Lung (tissue), 12 donors: Measurements from ENCODE around the gene DNMT3A. TPM values are rescaled to one million over a fixed set of nuclear protein-coding genes. Genes with fewer than 3 reads are reported as not detected.

ENCODE experiments used
- ATAC-seq: fragments of 200-7000 bp; cut with Tn5 transposase; one replicate; pipeline ENCODE4 v1.9.1; 2020; ENCODE audit warnings: moderate number of reproducible peaks; ENCODE audit not compliant: insufficient read depth, low FRiP score
- DNase-seq, 3 donors: peaks; one replicate each; pipeline ENCODE4 v3.0.0-alpha.2; 2013 to 2017
- H3K27ac ChIP-seq, 2 donors: one replicate each; pipeline ENCODE4 v1.5.1; 2013; ENCODE audit warnings: mild to moderate bottlenecking in 2 of 2, moderate library complexity in 2 of 2, control low read depth in 1 of 2, inconsistent platforms in 1 of 2, low read depth in 1 of 2, low read length in 1 of 2
- H3K27me3 ChIP-seq, 3 donors: one replicate each; pipeline ENCODE4 v1.5.1; 2013; ENCODE audit warnings: low read length in 2 of 3; ENCODE audit not compliant: control insufficient read depth in 3 of 3, insufficient read depth in 3 of 3
- H3K36me3 ChIP-seq, 4 donors: one replicate each; pipeline ENCODE4 v1.5.1; 2013; ENCODE audit warnings: low read length in 4 of 4, mild to moderate bottlenecking in 1 of 4, moderate library complexity in 1 of 4; ENCODE audit not compliant: control insufficient read depth in 4 of 4, insufficient read depth in 4 of 4
- H3K4me1 ChIP-seq, 5 donors: one replicate each; pipeline ENCODE4 v1.5.1; 2013; ENCODE audit warnings: low read length in 5 of 5, mild to moderate bottlenecking in 2 of 5, moderate library complexity in 1 of 5; ENCODE audit not compliant: control insufficient read depth in 5 of 5, insufficient read depth in 5 of 5
- H3K4me3 ChIP-seq: one replicate; pipeline ENCODE4 v1.5.1; 2013; ENCODE audit warnings: mild to moderate bottlenecking, control low read depth, moderate library complexity
- H3K9ac ChIP-seq, 2 donors: one replicate each; pipeline ENCODE4 v1.5.1; 2013; ENCODE audit warnings: low read length in 2 of 2, control low read depth in 1 of 2; ENCODE audit not compliant: insufficient read depth in 1 of 2
- H3K9me3 ChIP-seq, 4 donors: one replicate each; pipeline ENCODE4 v1.5.1; 2013; ENCODE audit warnings: low read length in 3 of 4, mild to moderate bottlenecking in 1 of 4, moderate library complexity in 1 of 4; ENCODE audit not compliant: control insufficient read depth in 4 of 4, insufficient read depth in 3 of 4
- CTCF ChIP-seq: IDR thresholded peaks from 2 replicates; pipeline ENCODE4 v1.5.1; 2012; ENCODE audit warnings: mild to moderate bottlenecking; ENCODE audit errors: control extremely low read depth, extremely low read depth
- WGBS, 2 donors: extraction: QIAGEN DNeasy Blood & Tissue Kit; methylation state at CpG; one replicate each; pipeline ENCODE4 v1.1.7; 2013; 5-methylcytosine and 5-hydroxymethylcytosine counted together
- polyA plus RNA-seq, 2 donors: library from polyadenylated mRNA; stranded (reverse); fragments of 200-250 nt; gene quantifications; one replicate each; pipeline ENCODE4 v1.2.1, GENCODE V29; 2013
- total RNA-seq, 2 donors: library from RNA; depleted of rRNA in 1 of 2; stranded (reverse); fragments of >200 nt in 1 of 2; gene quantifications; one replicate each; pipeline ENCODE4 v1.2.1, GENCODE V29; 2014 to 2021
- donor health status: control.
- donor health status: control.
- donor health status: Bipolar disorder and iron deficiency.
- donor health status: healthy.
- donor health status: DM: yes; HTN: yes; CAD: no.

The DNMT3A gene
- total and polyA plus RNA-seq, 4 donors = 9.2 to 61.0 (median 26.9) TPM

GRCh38 chr2:25379535-25379934, 37.8 kb upstream of the DNMT3A start:
- no peak for TF ChIP-seq CTCF
- whole genome bisulfite sequencing, 2 donors = 93 to 98% methylated on average over 6 of the region's 6 CpGs
- Histone ChIP-seq H3K36me3 (no peaks in the 10 kb centered on the region), H3K27ac (no peak overlapping the region), H3K9ac (no peak overlapping the region), H3K9me3 (no peaks in the 10 kb centered on the region), H3K4me3 (no peak overlapping the region), H3K4me1 (peaks cover 0 to 17% (median 8%) of the 10 kb centered on the region in 5 donors), H3K27me3 (no peaks in the 10 kb centered on the region)
- no peak for DNase-seq
- ATAC-seq = no peak

- TF ChIP-seq CTCF = no peak
- no peaks in the 10 kb centered on the region for H3K36me3 ChIP-seq
- no peaks in the 10 kb centered on the region for H3K27me3 ChIP-seq
- no peaks in the 10 kb centered on the region for H3K9me3 ChIP-seq
- no peak overlapping the region for H3K4me3 ChIP-seq
- ATAC-seq = no peak
- H3K27ac ChIP-seq = no peak overlapping the region
- H3K9ac ChIP-seq = no peak overlapping the region
- peaks cover 0 to 17% (median 8%) of the 10 kb centered on the region in 5 donors for H3K4me1 ChIP-seq
- no peak for DNase-seq
- WGBS, 2 donors = 79 to 86% methylated on average over 10 of the region's 10 CpGs
Observed at GRCh38 chr2:25378731-25379490, 37.2 kb upstream of the DNMT3A start.

GRCh38 chr2:25377822-25378421, 36.2 kb upstream of the DNMT3A start:
- H3K4me1 ChIP-seq = peaks cover 0 to 21% (median 8%) of the 10 kb centered on the region in 5 donors
- DNase-seq (no peak), ATAC-seq (no peak)
- 77 to 91% methylated on average over 21 to 22 of the region's 22 CpGs for WGBS, 2 donors
- H3K4me3 ChIP-seq = no peak overlapping the region
- no peaks in the 10 kb centered on the region for H3K9me3 ChIP-seq
- no peaks in the 10 kb centered on the region for H3K27me3 ChIP-seq
- TF ChIP-seq CTCF = no peak
- H3K27ac ChIP-seq = no peak overlapping the region
- no peaks in the 10 kb centered on the region for H3K36me3 ChIP-seq
- no peak overlapping the region for H3K9ac ChIP-seq
